Vagina (tissue), 2 donors: Measurements from ENCODE around the gene SH3BGRL3.

Experiments used
- CTCF ChIP-seq, 3 experiments: fragments of 450-650 bp in 2 of 3; fragments of 200-600 bp in 1 of 3; sonication (generic) in 1 of 3; IDR thresholded peaks; one replicate each; pipeline ENCODE4 v1.5.1; 2017 to 2019; ENCODE audit warnings: antibody characterized with exemption in 3 of 3, mild to moderate bottlenecking in 2 of 3, moderate library complexity in 2 of 3
- POLR2A ChIP-seq, 2 donors: fragments of 450-650 bp; IDR thresholded peaks; one replicate each; pipeline ENCODE4 v1.6.1; 2017; ENCODE audit warnings: antibody characterized with exemption in 2 of 2, mild to moderate bottlenecking in 2 of 2, moderate library complexity in 2 of 2
- POLR2AphosphoS5 ChIP-seq, 2 donors: sonication (generic); formaldehyde crosslinking; IDR thresholded peaks; one replicate each; pipeline ENCODE4 v1.9.0; 2017; ENCODE audit warnings: antibody characterized with exemption in 2 of 2, mild to moderate bottlenecking in 2 of 2, low read depth in 1 of 2; ENCODE audit not compliant: insufficient read depth in 1 of 2

- TF ChIP-seq CTCF (IDR thresholded peaks at IDR 0.05) (no peak), POLR2AphosphoS5 (IDR thresholded peaks at IDR 0.05; ENCODE audit: insufficient read depth in 1 of 2, low read depth in 1 of 2) (no peak), POLR2A (IDR thresholded peaks at IDR 0.05) (no peak)
Measured at GRCh38 chr1:26289158-26290059, 9.5 kb downstream of the SH3BGRL3 start.
